ENCODE data around the gene COL28A1. TPM values are rescaled to one million over a fixed set of nuclear protein-coding genes. Genes with fewer than 3 reads are reported as not detected.
"Not testable (repeated sequence)": the region's sequence is repeated elsewhere in the genome, so short reads cannot be mapped to it uniquely, and the experiment has no call there.

Gene COL28A1
- total and polyA plus RNA-seq, 2 experiments from 2014 or later = 0.31 to 0.70 TPM

DNA sequence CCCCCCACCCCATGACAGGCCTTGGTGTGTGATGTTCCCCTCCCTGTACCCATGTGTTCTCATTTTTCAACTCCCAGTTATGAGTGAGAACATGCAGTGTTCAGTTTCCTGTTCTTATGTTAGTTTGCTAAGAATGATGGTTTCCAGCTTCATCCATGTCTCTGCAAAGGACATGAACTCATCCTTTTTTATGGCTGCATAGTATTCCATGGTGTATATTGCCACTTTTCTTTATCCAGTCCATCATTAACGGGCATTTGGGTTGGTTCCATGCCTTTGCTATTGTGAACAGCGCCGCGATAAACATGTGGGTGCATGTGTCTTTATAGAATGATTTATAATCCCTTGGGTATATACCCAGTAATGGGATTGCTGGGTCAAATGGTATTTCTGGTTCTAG lies 147.5 kb downstream of the COL28A1 start:
- not testable (repeated sequence) for H3K4me2 ChIP-seq; H4K20me1 ChIP-seq (replicated peaks; ENCODE audit: insufficient read depth); H3K4me3 ChIP-seq; H3K9me2 ChIP-seq (ENCODE audit: insufficient read depth); H3K27ac ChIP-seq (ENCODE audit: low read depth); H3K27me3 Mint-ChIP-seq (ENCODE audit: insufficient read depth, low read depth, poor library complexity); H3K79me2 ChIP-seq (replicated peaks; ENCODE audit: insufficient read depth); H3K4me1 Mint-ChIP-seq; H3K4me1 ChIP-seq (ENCODE audit: insufficient read depth); H3K27me3 ChIP-seq (ENCODE audit: insufficient read depth); H3K27ac Mint-ChIP-seq; ATAC-seq; H3F3A ChIP-seq (replicated peaks; ENCODE audit: low read depth); H3K36me3 ChIP-seq (ENCODE audit: insufficient read depth); H2AFZ ChIP-seq; DNase-seq (ENCODE audit: low spot score); H3K4me3 Mint-ChIP-seq
- H3K36me3 Mint-ChIP-seq (ENCODE audit: low read depth) = peaks cover 15% of the 10 kb centered on the region; the same call in 2 of the 3 replicates
- peaks cover 38% of the 10 kb centered on the region for H3K9me3 Mint-ChIP-seq

DNA sequence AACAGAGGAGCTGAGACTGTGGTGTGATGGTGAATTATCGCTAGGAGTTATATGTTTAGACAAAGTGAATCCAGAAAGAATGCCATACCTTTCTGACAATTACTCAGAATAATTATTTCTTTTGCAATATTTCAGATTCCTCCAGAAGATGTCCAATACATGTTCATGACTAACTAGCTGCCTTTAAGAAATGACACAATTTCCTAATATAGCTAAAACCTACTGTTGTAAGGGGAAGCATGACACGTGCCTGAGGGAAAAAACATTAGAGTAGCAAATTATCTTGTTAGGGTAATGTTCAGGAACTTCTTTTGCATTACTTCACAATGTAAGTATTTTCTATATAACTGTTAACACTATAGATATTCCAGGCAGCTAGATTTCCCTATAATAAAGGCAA lies 150.3 kb downstream of the COL28A1 start:
- H3K27me3 Mint-ChIP-seq (ENCODE audit: insufficient read depth, low read depth, poor library complexity) = no peaks in the 10 kb centered on the region
- no peaks in the 10 kb centered on the region for H3K36me3 Mint-ChIP-seq (ENCODE audit: low read depth)
- DNase-seq (ENCODE audit: low spot score) = no peak
- no peak overlapping the region for H3K4me3 Mint-ChIP-seq
- Histone ChIP-seq H3K79me2 (replicated peaks; ENCODE audit: insufficient read depth) (no peaks in the 10 kb centered on the region), H4K20me1 (replicated peaks; ENCODE audit: insufficient read depth) (no peaks in the 10 kb centered on the region), H3K9me2 (ENCODE audit: insufficient read depth) (no peaks in the 10 kb centered on the region), H3K4me3 (no peak overlapping the region), H3K4me1 (ENCODE audit: insufficient read depth) (no peaks in the 10 kb centered on the region), H3K27ac (ENCODE audit: low read depth) (no peak overlapping the region), H3K27me3 (ENCODE audit: insufficient read depth) (no peaks in the 10 kb centered on the region), H3K36me3 (ENCODE audit: insufficient read depth) (no peaks in the 10 kb centered on the region), H2AFZ (no peak overlapping the region), H3K4me2 (no peak overlapping the region), H3F3A (replicated peaks; ENCODE audit: low read depth) (no peaks in the 10 kb centered on the region)
- no peaks in the 10 kb centered on the region for H3K4me1 Mint-ChIP-seq
- peaks cover 12% of the 10 kb centered on the region; the same call in 2 of the 3 replicates for H3K9me3 Mint-ChIP-seq
- H3K27ac Mint-ChIP-seq = no peak overlapping the region
- no peak for ATAC-seq
- no peak for TF ChIP-seq EZH2 (IDR thresholded peaks at IDR 0.05; ENCODE audit: low read depth, unreplicated experiment)
- TF ChIP-seq CREB1 (CRISPR knock-in tag; IDR thresholded peaks at IDR 0.05; ENCODE audit: low read depth) = no peak
- TF ChIP-seq, protein P1, sequence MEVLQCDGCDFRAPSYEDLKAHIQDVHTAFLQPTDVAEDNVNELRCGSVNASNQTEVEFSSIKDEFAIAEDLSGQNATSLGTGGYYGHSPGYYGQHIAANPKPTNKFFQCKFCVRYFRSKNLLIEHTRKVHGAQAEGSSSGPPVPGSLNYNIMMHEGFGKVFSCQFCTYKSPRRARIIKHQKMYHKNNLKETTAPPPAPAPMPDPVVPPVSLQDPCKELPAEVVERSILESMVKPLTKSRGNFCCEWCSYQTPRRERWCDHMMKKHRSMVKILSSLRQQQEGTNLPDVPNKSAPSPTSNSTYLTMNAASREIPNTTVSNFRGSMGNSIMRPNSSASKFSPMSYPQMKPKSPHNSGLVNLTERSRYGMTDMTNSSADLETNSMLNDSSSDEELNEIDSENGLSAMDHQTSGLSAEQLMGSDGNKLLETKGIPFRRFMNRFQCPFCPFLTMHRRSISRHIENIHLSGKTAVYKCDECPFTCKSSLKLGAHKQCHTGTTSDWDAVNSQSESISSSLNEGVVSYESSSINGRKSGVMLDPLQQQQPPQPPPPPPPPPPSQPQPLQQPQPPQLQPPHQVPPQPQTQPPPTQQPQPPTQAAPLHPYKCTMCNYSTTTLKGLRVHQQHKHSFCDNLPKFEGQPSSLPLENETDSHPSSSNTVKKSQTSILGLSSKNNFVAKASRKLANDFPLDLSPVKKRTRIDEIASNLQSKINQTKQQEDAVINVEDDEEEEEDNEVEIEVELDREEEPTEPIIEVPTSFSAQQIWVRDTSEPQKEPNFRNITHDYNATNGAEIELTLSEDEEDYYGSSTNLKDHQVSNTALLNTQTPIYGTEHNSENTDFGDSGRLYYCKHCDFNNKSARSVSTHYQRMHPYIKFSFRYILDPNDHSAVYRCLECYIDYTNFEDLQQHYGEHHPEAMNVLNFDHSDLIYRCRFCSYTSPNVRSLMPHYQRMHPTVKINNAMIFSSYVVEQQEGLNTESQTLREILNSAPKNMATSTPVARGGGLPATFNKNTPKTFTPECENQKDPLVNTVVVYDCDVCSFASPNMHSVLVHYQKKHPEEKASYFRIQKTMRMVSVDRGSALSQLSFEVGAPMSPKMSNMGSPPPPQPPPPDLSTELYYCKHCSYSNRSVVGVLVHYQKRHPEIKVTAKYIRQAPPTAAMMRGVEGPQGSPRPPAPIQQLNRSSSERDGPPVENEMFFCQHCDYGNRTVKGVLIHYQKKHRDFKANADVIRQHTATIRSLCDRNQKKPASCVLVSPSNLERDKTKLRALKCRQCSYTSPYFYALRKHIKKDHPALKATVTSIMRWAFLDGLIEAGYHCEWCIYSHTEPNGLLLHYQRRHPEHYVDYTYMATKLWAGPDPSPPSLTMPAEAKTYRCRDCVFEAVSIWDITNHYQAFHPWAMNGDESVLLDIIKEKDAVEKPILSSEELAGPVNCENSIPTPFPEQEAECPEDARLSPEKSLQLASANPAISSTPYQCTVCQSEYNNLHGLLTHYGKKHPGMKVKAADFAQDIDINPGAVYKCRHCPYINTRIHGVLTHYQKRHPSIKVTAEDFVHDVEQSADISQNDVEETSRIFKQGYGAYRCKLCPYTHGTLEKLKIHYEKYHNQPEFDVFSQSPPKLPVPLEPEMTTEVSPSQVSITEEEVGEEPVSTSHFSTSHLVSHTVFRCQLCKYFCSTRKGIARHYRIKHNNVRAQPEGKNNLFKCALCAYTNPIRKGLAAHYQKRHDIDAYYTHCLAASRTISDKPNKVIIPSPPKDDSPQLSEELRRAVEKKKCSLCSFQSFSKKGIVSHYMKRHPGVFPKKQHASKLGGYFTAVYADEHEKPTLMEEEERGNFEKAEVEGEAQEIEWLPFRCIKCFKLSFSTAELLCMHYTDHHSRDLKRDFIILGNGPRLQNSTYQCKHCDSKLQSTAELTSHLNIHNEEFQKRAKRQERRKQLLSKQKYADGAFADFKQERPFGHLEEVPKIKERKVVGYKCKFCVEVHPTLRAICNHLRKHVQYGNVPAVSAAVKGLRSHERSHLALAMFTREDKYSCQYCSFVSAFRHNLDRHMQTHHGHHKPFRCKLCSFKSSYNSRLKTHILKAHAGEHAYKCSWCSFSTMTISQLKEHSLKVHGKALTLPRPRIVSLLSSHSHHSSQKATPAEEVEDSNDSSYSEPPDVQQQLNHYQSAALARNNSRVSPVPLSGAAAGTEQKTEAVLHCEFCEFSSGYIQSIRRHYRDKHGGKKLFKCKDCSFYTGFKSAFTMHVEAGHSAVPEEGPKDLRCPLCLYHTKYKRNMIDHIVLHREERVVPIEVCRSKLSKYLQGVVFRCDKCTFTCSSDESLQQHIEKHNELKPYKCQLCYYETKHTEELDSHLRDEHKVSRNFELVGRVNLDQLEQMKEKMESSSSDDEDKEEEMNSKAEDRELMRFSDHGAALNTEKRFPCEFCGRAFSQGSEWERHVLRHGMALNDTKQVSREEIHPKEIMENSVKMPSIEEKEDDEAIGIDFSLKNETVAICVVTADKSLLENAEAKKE (CRISPR knock-in tag; IDR thresholded peaks at IDR 0.05) = no peak
- TF ChIP-seq, protein P2, sequence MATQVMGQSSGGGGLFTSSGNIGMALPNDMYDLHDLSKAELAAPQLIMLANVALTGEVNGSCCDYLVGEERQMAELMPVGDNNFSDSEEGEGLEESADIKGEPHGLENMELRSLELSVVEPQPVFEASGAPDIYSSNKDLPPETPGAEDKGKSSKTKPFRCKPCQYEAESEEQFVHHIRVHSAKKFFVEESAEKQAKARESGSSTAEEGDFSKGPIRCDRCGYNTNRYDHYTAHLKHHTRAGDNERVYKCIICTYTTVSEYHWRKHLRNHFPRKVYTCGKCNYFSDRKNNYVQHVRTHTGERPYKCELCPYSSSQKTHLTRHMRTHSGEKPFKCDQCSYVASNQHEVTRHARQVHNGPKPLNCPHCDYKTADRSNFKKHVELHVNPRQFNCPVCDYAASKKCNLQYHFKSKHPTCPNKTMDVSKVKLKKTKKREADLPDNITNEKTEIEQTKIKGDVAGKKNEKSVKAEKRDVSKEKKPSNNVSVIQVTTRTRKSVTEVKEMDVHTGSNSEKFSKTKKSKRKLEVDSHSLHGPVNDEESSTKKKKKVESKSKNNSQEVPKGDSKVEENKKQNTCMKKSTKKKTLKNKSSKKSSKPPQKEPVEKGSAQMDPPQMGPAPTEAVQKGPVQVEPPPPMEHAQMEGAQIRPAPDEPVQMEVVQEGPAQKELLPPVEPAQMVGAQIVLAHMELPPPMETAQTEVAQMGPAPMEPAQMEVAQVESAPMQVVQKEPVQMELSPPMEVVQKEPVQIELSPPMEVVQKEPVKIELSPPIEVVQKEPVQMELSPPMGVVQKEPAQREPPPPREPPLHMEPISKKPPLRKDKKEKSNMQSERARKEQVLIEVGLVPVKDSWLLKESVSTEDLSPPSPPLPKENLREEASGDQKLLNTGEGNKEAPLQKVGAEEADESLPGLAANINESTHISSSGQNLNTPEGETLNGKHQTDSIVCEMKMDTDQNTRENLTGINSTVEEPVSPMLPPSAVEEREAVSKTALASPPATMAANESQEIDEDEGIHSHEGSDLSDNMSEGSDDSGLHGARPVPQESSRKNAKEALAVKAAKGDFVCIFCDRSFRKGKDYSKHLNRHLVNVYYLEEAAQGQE (IDR thresholded peaks at IDR 0.05; ENCODE audit: unreplicated experiment) = no peak
- TF ChIP-seq ZNF114 (CRISPR knock-in tag; IDR thresholded peaks at IDR 0.05) = no peak
- no peak for TF ChIP-seq ZNF331 (CRISPR knock-in tag; IDR thresholded peaks at IDR 0.05; ENCODE audit: low read depth)
- TF ChIP-seq STAT1 (IDR thresholded peaks at IDR 0.05; ENCODE audit: unreplicated experiment) = no peak
